GM12864 (cell line): Measurements from ENCODE around the gene MED26.
A peak's percentile ranks its signal among the peaks of the same experiment; 100 is the strongest.

Experiments used
- DNase-seq: peaks from one replicate; pipeline ENCODE4 v3.0.0-alpha.2; 2011; ENCODE audit warnings: low read depth
- H3K4me3 ChIP-seq: 2 replicates; pipeline ENCODE4 v1.5.1; 2011; ENCODE audit warnings: mild to moderate bottlenecking, low read depth, low read length, control low read depth
- CTCF ChIP-seq: IDR thresholded peaks from 2 replicates; pipeline ENCODE4 v1.5.1; 2011; ENCODE audit warnings: low read depth, mild to moderate bottlenecking, moderate library complexity, low read length, control low read depth, inconsistent platforms; ENCODE audit errors: missing control alignments

Gene MED26

DNA sequence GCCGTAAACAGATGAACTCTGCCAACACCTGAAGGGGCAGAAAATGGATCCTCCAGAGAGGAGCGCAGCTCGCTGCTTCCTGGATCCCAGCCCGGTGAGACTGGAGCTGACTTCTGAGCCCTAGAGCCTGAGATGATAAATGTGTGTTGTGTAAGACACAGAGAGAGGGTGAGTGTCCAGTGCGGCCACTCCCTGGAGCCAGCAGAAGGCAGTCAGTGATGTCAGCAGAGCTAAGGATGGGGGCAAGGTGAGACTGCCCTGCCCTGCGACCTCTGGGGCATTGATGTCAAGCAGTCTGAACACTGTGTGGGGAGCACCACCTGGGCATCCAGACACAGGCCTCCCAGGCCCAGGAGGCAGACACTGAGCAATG is 46.0 kb downstream of the MED26 start:
- H3K4me3 ChIP-seq, result no peak overlapping the region
- TF ChIP-seq CTCF, result no peak
- DNase-seq, result no peak

DNA sequence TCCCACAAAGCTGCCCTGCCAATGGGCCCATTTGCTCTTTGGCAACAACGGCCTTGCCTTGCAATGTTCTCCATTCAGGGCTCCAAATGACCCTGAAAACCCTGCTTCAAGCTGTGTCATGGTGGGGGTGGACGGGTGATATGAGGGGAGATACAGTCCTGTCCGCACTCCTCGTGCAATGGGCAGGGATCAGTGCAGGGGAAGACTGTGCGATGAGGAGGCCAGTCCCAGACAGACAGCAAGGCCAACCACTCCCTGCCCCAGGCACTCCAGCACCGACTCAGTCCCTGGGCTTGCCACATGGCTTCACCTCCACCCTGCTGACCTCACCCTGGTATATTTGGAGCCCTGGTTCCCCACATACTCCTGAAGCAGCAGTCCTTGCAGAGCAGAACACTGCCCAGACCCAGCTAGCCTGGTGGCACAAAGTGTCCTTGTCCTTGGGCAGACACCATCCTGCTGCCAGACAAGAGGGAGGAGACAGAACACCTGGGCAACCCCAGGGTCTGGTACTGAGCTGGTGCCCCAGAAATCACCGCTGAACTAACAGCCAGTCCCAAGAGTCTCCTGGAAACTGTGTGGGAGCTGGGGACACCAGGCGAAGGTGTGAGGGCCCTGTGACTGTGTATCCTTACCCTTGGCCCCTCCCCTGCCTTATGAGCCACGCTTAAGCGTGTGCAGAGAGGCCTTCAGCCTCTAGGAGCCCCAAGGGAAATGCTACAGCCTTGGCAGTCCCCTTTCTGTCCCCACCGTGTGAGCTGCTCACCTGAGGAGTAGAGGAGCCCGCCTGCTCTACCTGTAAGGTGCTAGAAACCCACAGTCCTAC is 46.6 kb downstream of the MED26 start:
- peak; percentile 6 for TF ChIP-seq CTCF
- no peak for DNase-seq
- no peak overlapping the region for H3K4me3 ChIP-seq

GRCh38 chr19:16579381-16579780 is 48.6 kb downstream of the MED26 start:
- no peak for DNase-seq
- TF ChIP-seq CTCF, result no peak
- no peak overlapping the region for H3K4me3 ChIP-seq

DNA sequence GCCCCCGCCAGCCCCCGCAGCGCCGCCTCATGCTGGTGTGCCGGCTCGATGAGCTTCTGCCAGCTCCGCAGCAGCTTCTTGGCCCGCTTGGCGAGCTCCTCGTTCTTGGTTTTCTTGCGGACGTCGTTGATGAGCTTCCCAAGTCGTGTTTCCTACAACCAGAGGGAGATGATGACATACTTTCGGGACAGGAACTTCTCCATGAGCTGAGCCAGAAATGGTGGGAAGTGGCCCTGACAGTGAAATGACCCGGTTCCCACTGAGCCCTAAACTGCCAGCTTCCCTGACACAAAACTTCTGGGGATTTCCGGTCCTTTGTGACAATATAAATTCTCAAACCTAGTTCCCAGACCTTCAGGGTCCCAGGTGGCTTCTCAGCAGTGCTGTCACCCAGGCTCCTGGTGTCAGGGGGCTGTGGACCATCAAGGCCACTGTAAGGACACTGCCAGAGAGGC is 50.4 kb downstream of the MED26 start:
- no peak for TF ChIP-seq CTCF
- DNase-seq, result no peak
- H3K4me3 ChIP-seq, result no peak overlapping the region

DNA sequence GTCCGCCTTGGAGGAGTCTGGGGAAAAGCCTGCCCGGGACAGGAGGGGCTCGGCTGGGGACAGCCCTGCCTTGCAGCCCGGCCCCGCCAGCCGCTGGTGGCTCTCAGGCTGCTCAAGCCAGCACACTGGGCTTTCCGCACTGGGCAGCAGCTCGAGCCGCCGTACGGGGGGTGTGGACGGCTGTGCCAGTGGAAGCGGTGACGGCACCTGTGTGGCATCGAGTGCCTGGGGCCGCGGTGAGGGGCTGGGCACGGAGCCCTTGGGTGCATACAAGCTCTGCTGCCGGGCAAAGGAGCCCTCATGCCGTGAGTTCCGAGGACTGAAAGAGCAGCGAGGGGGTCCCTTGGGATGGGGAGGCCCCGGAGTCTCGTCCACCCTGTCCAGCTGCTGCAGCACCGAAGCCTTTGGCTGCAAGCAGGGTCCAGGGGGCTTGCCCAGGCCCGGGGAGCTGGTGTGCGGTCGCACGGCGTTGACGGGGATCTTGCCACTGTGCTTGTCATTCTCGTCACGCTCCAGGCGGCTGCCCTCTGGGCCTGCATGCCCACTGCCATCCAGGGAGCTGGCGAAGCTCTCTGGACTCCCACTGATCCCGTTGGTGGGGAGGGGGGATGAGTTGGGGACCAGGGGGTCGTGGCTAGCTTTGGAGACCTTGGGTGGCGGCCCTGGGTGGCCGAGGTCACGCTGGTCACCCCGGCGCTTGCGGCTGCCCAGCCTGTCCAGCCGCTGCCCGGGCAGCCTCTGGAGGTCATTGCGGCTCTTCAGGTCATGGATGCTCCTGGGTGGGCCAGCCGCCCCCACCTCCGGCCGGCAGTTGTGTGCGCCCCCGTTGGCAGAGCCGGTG is 51.1 kb downstream of the MED26 start:
- TF ChIP-seq CTCF, result no peak
- no peak overlapping the region for H3K4me3 ChIP-seq
- no peak for DNase-seq

- H3K4me3 ChIP-seq, result no peak overlapping the region
- TF ChIP-seq CTCF, result no peak
- DNase-seq, result no peak
Observed at GRCh38 chr19:16575861-16576689, 51.9 kb downstream of the MED26 start.
